ENCODE measurements around the gene DCAF7. TPM values are rescaled to one million over a fixed set of nuclear protein-coding genes. Genes with fewer than 3 reads are reported as not detected.

The DCAF7 gene
- polyA plus RNA-seq, 1 of the 3 experiments (the other 2 are of a cell fraction) = 63.5 TPM

GRCh38 chr17:63561819-63562218, 11.5 kb downstream of the DCAF7 start:
- Histone ChIP-seq H3K4me2 (no peak overlapping the region), H3K79me2 (ENCODE audit: insufficient read depth) (peaks cover 96% of the 10 kb centered on the region), H3K27ac (ENCODE audit: low read depth in 2 of 2, low read length in 1 of 2) (no peak overlapping the region), H3K9me3 (no peaks in the 10 kb centered on the region), H4K20me1 (ENCODE audit: insufficient read depth) (peaks cover 90% of the 10 kb centered on the region), H3F3A (replicated peaks; ENCODE audit: insufficient read depth) (peaks cover 7% of the 10 kb centered on the region), H2AFZ (ENCODE audit: low read depth) (no peak overlapping the region), H3K4me1 (ENCODE audit: control insufficient read depth in 1 of 2, insufficient read depth in 2 of 2, low read depth in 1 of 2, low read length in 1 of 2) (no peaks in the 10 kb centered on the region; a peak in 1 of 4 replicates), H3K27me3 (ENCODE audit: insufficient read depth) (no peaks in the 10 kb centered on the region), H3K9me2 (no peaks in the 10 kb centered on the region), H3K9ac (no peak overlapping the region), H3K36me3 (replicated peaks in 1 of 2; ENCODE audit: control insufficient read depth in 1 of 2, insufficient read depth in 2 of 2, low read length in 1 of 2) (peaks cover 0 to 8% of the 10 kb centered on the region in 2 experiments), H3K4me3 (ENCODE audit: low read depth in 2 of 2, low read length in 1 of 2) (no peak overlapping the region)
- DNase-seq = no peak
- ChIA-PET POLR2A (no interaction called here), CTCF (interaction anchor here (0.8 to 2.0 kb wide), 4 partner anchors 10 to 122 kb away, joined by 3 to 6 read pairs (median 4); no protein-coding TSS in a partner anchor)
- TF ChIP-seq ELF1 (IDR thresholded peaks at IDR 0.05) (no peak), TCF12 (IDR thresholded peaks at IDR 0.05) (no peak), FOXJ3 (CRISPR knock-in tag; IDR thresholded peaks at IDR 0.05) (no peak), MXI1 (IDR thresholded peaks at IDR 0.05; ENCODE audit: low read depth, low read length) (no peak), GATA2 (CRISPR knock-in tag; IDR thresholded peaks at IDR 0.05) (no peak), MEF2A (IDR thresholded peaks at IDR 0.05; ENCODE audit: borderline replicate concordance, low read depth) (no peak), IRF3 (IDR thresholded peaks at IDR 0.05; ENCODE audit: low read depth, low read length) (no peak), TEAD4 (IDR thresholded peaks at IDR 0.05; ENCODE audit: borderline replicate concordance, insufficient read depth) (no peak), RCOR1 (IDR thresholded peaks at IDR 0.05; ENCODE audit: low read length) (no peak), FOXM1 (IDR thresholded peaks at IDR 0.05; ENCODE audit: low read depth) (no peak), RFX5 (IDR thresholded peaks at IDR 0.05; ENCODE audit: low read length) (no peak), CTCF (IDR thresholded peaks at IDR 0.05) (no peak), GABPA (IDR thresholded peaks at IDR 0.05; ENCODE audit: low read depth) (no peak), JUND (IDR thresholded peaks at IDR 0.05) (no peak), SIN3A (IDR thresholded peaks at IDR 0.05; ENCODE audit: borderline replicate concordance, low read depth, low read length) (no peak), EZH2phosphoT487 (IDR thresholded peaks at IDR 0.05; ENCODE audit: borderline replicate concordance, low read depth) (no peak), YY1 (IDR thresholded peaks at IDR 0.05; ENCODE audit: low read depth) (no peak)

GRCh38 chr17:63563339-63563738, 13.1 kb downstream of the DCAF7 start:
- 93% methylated on average over 2 of the region's 2 CpGs for WGBS (ENCODE audit: low lambda C conversion rate)
- TF ChIP-seq USF1 (IDR thresholded peaks at IDR 0.05; ENCODE audit: borderline replicate concordance, low read depth) (no peak), POLR2AphosphoS5 (IDR thresholded peaks at IDR 0.05; ENCODE audit: low read depth, low read length) (no peak), CTCF (IDR thresholded peaks at IDR 0.05) (no peak), CHD2 (IDR thresholded peaks at IDR 0.05; ENCODE audit: low read length, partially characterized antibody) (no peak), TCF12 (IDR thresholded peaks at IDR 0.05) (no peak), ZBTB33 (IDR thresholded peaks at IDR 0.05; ENCODE audit: borderline replicate concordance, low read depth) (no peak), FOXJ3 (CRISPR knock-in tag; IDR thresholded peaks at IDR 0.05) (no peak), GATA2 (CRISPR knock-in tag; IDR thresholded peaks at IDR 0.05) (no peak), MAX (IDR thresholded peaks at IDR 0.05; ENCODE audit: low read depth) (no peak)

More at GRCh38 chr17:63563339-63563738, 13.1 kb downstream of the DCAF7 start:
- ChIA-PET POLR2A (no interaction called here), CTCF (interaction anchor here (0.6 to 2.0 kb wide), 5 partner anchors 8 to 138 kb away, joined by 3 to 10 read pairs (median 5); no protein-coding TSS in a partner anchor)
- H3K79me2 ChIP-seq (ENCODE audit: insufficient read depth) = peaks cover 96% of the 10 kb centered on the region
- no peak for DNase-seq
- peaks cover 0 to 8% of the 10 kb centered on the region in 2 experiments for H3K36me3 ChIP-seq (replicated peaks in 1 of 2; ENCODE audit: control insufficient read depth in 1 of 2, insufficient read depth in 2 of 2, low read length in 1 of 2)
- no peaks in the 10 kb centered on the region for H3K27me3 ChIP-seq (ENCODE audit: insufficient read depth)
- no peaks in the 10 kb centered on the region; a peak in 1 of 4 replicates for H3K4me1 ChIP-seq (ENCODE audit: control insufficient read depth in 1 of 2, insufficient read depth in 2 of 2, low read depth in 1 of 2, low read length in 1 of 2)
- H3K9me3 ChIP-seq = no peaks in the 10 kb centered on the region
- no peaks in the 10 kb centered on the region for H3K9me2 ChIP-seq
- H3K27ac ChIP-seq (ENCODE audit: low read depth in 2 of 2, low read length in 1 of 2) = no peak overlapping the region
- H3K9ac ChIP-seq = no peak overlapping the region
- H2AFZ ChIP-seq (ENCODE audit: low read depth) = no peak overlapping the region
- no peak overlapping the region for H3K4me2 ChIP-seq
- H3K4me3 ChIP-seq (ENCODE audit: low read depth in 2 of 2, low read length in 1 of 2) = no peak overlapping the region
- H3F3A ChIP-seq (replicated peaks; ENCODE audit: insufficient read depth) = peaks cover 7% of the 10 kb centered on the region
- peaks cover 90% of the 10 kb centered on the region for H4K20me1 ChIP-seq (ENCODE audit: insufficient read depth)

Data from SK-N-SH (cell line).